Measurements from ENCODE around the gene CHD9. TPM values are rescaled to one million over a fixed set of nuclear protein-coding genes. Genes with fewer than 3 reads are reported as not detected.

Gene CHD9
- total and polyA plus RNA-seq, 9 of the 15 experiments (the other 6 are each of a cell fraction or from before 2014, with no cell fraction given) = 29.0 to 69.3 (median 40.6) TPM

- BruUV-seq (replicated peaks) = no TSS peak
- H3K4me3 ChIP-seq = peak overlapping the region; percentile 58
- peaks cover 0 to 6% of the 10 kb centered on the region in 2 experiments; a peak in 2 of 5 replicates for H3K4me1 ChIP-seq (replicated peaks in 1 of 2; ENCODE audit: control insufficient read depth in 2 of 2, insufficient read depth in 2 of 2, low read length in 2 of 2)
- FAIRE-seq = no peak
- no peak for ATAC-seq
- peaks cover 98% of the 10 kb centered on the region for H3K79me2 ChIP-seq (ENCODE audit: control insufficient read depth, insufficient read depth, low read length)
- no peaks in the 10 kb centered on the region for H3K9me3 ChIP-seq (replicated peaks; ENCODE audit: control insufficient read depth, insufficient read depth, low read depth, low read length)
- ChIA-PET CTCF (ENCODE audit: low intra/inter-chr PET ratio) (no interaction called here), POLR2A (no interaction called here)
- intact Hi-C loops (cut with micrococcal nuclease) = loop anchor here (10.0 kb wide), 1 partner anchor 224 kb away; the partner anchor contains the start of gene RBL2
- no peaks in the 10 kb centered on the region for H4K20me1 ChIP-seq (replicated peaks; ENCODE audit: control insufficient read depth, insufficient read depth, low read length)
- 19% methylated on average over 3 of the region's 3 CpGs for WGBS (ENCODE audit: insufficient coverage, low coverage, missing lambda C conversion rate)
- H3K4me2 ChIP-seq (ENCODE audit: insufficient read depth, low read length) = peak overlapping the region; percentile 46
- peak overlapping the region in 1 of 2 experiments; percentile 97; a peak in 2 of 4 replicates for H3K9ac ChIP-seq (ENCODE audit: insufficient read depth in 1 of 2, low read depth in 2 of 2, low read length in 2 of 2)
- in situ Hi-C loops (cut with MboI) = no loop called here
- H3K27me3 ChIP-seq (ENCODE audit: control insufficient read depth in 2 of 2, insufficient read depth in 2 of 2, low read length in 2 of 2) = no peaks in the 10 kb centered on the region
- H3K27ac ChIP-seq (ENCODE audit: extremely low read depth, low read depth, low read length) = peak overlapping the region; percentile 99; the same call in 2 of the 3 replicates
- H3K9me1 ChIP-seq (ENCODE audit: control insufficient read depth, insufficient read depth, low read length) = no peaks in the 10 kb centered on the region
- H2AFZ ChIP-seq (ENCODE audit: low read depth, low read length) = no peak overlapping the region
- no peak for DNase-seq (ENCODE audit: extremely low read depth in 1 of 4, low spot score in 3 of 4)
- TF ChIP-seq CEBPG (CRISPR knock-in tag; IDR thresholded peaks at IDR 0.05) = no peak
- TF ChIP-seq CEBPG (tag; conservative IDR thresholded peaks at IDR 0.05 in 1 of 2, IDR thresholded peaks at IDR 0.05 in 1 of 2) = peak in 1 of 2 experiments; percentile 87; a peak in 3 of 4 replicates
- no peak for TF ChIP-seq CREB3 (tag; conservative IDR thresholded peaks at IDR 0.05; ENCODE audit: low read depth)
- peak; percentile 69; the same call in 1 of the 2 replicates for TF ChIP-seq CEBPB (tag; IDR thresholded peaks at IDR 0.05)
- TF ChIP-seq GATAD2B (IDR thresholded peaks at IDR 0.05; ENCODE audit: borderline replicate concordance) = 0 out of 2 replicates have a peak, but pooled peaks have one; percentile 15
- TF ChIP-seq FOXJ3 (CRISPR knock-in tag; IDR thresholded peaks at IDR 0.05) = no peak
- TF ChIP-seq TEAD2 (tag; IDR thresholded peaks at IDR 0.05) = no peak
- H3K36me3 ChIP-seq (ENCODE audit: control insufficient read depth, insufficient read depth, low read length) = peaks cover 30% of the 10 kb centered on the region; the same call in 2 of the 3 replicates
Observed at GRCh38 chr16:53211253-53211652, 156.5 kb downstream of the CHD9 start.
